ENCODE measurements around the gene COL18A1. TPM values are rescaled to one million over a fixed set of nuclear protein-coding genes. Genes with fewer than 3 reads are reported as not detected.
A peak's percentile ranks its signal among the peaks of the same experiment; 100 is the strongest.

Gene COL18A1
- total RNA-seq, 4 donors from 2014 or later = 97.7 to 173 (median 110) TPM

DNA sequence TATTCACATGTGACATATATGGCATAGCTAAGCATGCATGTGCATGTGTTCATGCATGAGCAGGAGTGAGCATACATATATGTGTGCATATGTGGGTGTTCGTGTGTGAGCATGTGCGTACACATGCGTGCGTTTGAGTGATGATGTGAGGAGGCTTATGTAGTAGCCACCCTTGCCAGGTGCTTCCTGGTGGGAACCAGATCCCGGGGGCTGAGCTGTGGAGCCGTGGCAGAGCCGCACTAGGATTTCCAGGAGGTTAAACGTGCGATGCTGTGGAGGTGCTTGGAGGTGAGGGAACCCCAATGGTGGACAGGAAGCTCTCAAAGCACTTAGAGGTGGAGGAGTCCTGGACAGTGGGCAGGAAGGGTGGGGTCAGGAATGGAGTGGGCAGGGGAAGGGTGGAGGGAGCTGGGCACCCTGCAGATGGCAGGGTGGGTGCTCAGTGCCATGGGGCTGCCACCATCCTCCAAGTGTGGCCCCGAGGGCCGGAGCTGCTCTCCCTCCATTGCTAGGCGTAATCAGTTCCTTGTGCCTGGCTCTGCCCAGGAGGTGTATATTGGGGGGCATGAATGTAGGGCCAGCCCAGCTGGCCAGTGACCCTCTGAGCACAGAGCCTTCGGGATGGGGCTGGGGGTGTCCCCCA lies 48.5 kb downstream of the COL18A1 start:
- no peak for DNase-seq (ENCODE audit: extremely low spot score)
- H3K4me1 ChIP-seq = peaks cover 16 to 51% (median 43%) of the 10 kb centered on the region in 4 donors
- intact Hi-C loops (cut with DNase I) = no loop called here
- no peaks in the 10 kb centered on the region for H3K9me3 ChIP-seq
- H3K27ac ChIP-seq (replicated peaks in 1 of 4) = peak overlapping the region in 1 of 4 donors; percentile 11
- H3K4me3 ChIP-seq = no peak overlapping the region
- H3K36me3 ChIP-seq = peaks cover 0 to 15% (median 0%) of the 10 kb centered on the region in 4 donors
- 84% methylated on average over 11 of the region's 13 CpGs for WGBS
- no peak for TF ChIP-seq EP300 (IDR thresholded peaks at IDR 0.05)
- TF ChIP-seq POLR2A (IDR thresholded peaks at IDR 0.05; ENCODE audit: low read depth) = no peak
- TF ChIP-seq POLR2AphosphoS5 (IDR thresholded peaks at IDR 0.05) = no peak
- no peak for TF ChIP-seq CTCF (IDR thresholded peaks at IDR 0.05)
- H3K27me3 ChIP-seq = peaks cover 0 to 36% (median 0%) of the 10 kb centered on the region in 4 donors

- Histone ChIP-seq H3K4me1 (peaks cover 16 to 53% (median 44%) of the 10 kb centered on the region in 4 donors), H3K4me3 (peak overlapping the region in 3 of 4 donors; percentile 42 to 54 (median 45)), H3K36me3 (peaks cover 0 to 15% (median 0%) of the 10 kb centered on the region in 4 donors), H3K27ac (replicated peaks in 1 of 4) (peak overlapping the region in 1 of 4 donors; percentile 37), H3K9me3 (no peaks in the 10 kb centered on the region), H3K27me3 (peaks cover 0 to 30% (median 0%) of the 10 kb centered on the region in 4 donors)
- 74% methylated on average over 18 of the region's 24 CpGs for WGBS
- TF ChIP-seq POLR2A (IDR thresholded peaks at IDR 0.05; ENCODE audit: low read depth) (no peak), CTCF (IDR thresholded peaks at IDR 0.05) (no peak), EP300 (IDR thresholded peaks at IDR 0.05) (no peak), POLR2AphosphoS5 (IDR thresholded peaks at IDR 0.05) (no peak)
- intact Hi-C loops (cut with DNase I) = no loop called here
- DNase-seq (ENCODE audit: extremely low spot score) = no peak
Observed at GRCh38 chr21:45454060-45454925, 49.3 kb downstream of the COL18A1 start.

GRCh38 chr21:45454926-45455673 lies 50.1 kb downstream of the COL18A1 start:
- peak overlapping the region in 3 of 4 donors; percentile 37 to 57 (median 53) for H3K27ac ChIP-seq (replicated peaks in 1 of 4)
- H3K27me3 ChIP-seq = peaks cover 0 to 30% (median 0%) of the 10 kb centered on the region in 4 donors
- intact Hi-C loops (cut with DNase I) = no loop called here
- H3K9me3 ChIP-seq = no peaks in the 10 kb centered on the region
- TF ChIP-seq POLR2AphosphoS5 (IDR thresholded peaks at IDR 0.05) (peak in 1 of 2 donors; percentile 43), CTCF (IDR thresholded peaks at IDR 0.05) (no peak), EP300 (IDR thresholded peaks at IDR 0.05) (no peak), POLR2A (IDR thresholded peaks at IDR 0.05; ENCODE audit: low read depth) (no peak)
- peak overlapping the region; percentile 41 to 54 (median 44) for H3K4me3 ChIP-seq
- peaks cover 16 to 53% (median 44%) of the 10 kb centered on the region in 4 donors for H3K4me1 ChIP-seq
- peaks cover 0 to 10% (median 3%) of the 10 kb centered on the region in 4 donors for H3K36me3 ChIP-seq
- no peak for DNase-seq (ENCODE audit: extremely low spot score)
- WGBS = 38% methylated on average over 11 of the region's 23 CpGs

DNA sequence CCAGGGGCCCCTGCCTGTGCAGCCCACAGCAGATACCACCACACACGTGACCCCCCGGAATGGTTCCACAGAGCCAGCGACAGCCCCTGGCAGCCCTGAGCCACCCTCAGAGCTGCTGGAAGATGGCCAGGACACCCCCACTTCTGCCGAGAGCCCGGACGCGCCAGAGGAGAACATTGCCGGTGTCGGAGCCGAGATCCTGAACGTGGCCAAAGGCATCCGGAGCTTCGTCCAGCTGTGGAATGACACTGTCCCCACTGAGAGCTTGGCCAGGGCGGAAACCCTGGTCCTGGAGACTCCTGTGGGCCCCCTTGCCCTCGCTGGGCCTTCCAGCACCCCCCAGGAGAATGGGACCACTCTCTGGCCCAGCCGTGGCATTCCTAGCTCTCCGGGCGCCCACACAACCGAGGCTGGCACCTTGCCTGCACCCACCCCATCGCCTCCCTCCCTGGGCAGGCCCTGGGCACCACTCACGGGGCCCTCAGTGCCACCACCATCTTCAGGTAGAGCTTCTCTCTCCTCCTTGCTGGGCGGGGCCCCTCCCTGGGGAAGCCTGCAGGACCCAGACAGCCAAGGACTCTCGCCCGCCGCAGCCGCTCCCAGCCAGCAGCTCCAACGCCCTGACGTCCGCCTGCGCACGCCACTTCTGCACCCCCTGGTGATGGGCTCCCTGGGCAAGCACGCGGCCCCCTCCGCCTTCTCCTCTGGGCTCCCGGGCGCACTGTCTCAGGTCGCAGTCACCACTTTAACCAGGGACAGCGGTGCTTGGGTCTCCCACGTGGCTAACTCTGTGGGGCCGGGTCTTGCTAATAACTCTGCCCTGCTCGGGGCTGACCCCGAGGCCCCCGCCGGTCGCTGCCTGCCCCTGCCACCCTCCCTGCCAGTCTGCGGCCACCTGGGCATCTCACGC lies 51.0 kb downstream of the COL18A1 start:
- DNase-seq (ENCODE audit: extremely low spot score) = no peak
- H3K4me3 ChIP-seq = peak overlapping the region; percentile 41 to 54 (median 44)
- TF ChIP-seq POLR2A (IDR thresholded peaks at IDR 0.05; ENCODE audit: low read depth) (no peak), POLR2AphosphoS5 (IDR thresholded peaks at IDR 0.05) (no peak), EP300 (IDR thresholded peaks at IDR 0.05) (no peak), CTCF (IDR thresholded peaks at IDR 0.05) (no peak)
- peaks cover 0 to under 1% (median 0%) of the 10 kb centered on the region in 4 donors for H3K9me3 ChIP-seq
- intact Hi-C loops (cut with DNase I) = no loop called here
- 74% methylated on average over 18 of the region's 47 CpGs for WGBS
- H3K4me1 ChIP-seq = peaks cover 16 to 60% (median 44%) of the 10 kb centered on the region in 4 donors
- peak overlapping the region in 3 of 4 donors; percentile 37 to 57 (median 53) for H3K27ac ChIP-seq (replicated peaks in 1 of 4)
- H3K36me3 ChIP-seq = peaks cover 0 to 12% (median 5%) of the 10 kb centered on the region in 4 donors
- H3K27me3 ChIP-seq = peaks cover 0 to 30% (median 0%) of the 10 kb centered on the region in 4 donors
